Upper lobe of right lung (tissue), 1 donor: Measurements from ENCODE around the gene OAT. TPM values are rescaled to one million over a fixed set of nuclear protein-coding genes. Genes with fewer than 3 reads are reported as not detected.
A peak's percentile ranks its signal among the peaks of the same experiment; 100 is the strongest.

Experiments used
- ATAC-seq: fragments of 200-7000 bp; cut with Tn5 transposase; one replicate; pipeline ENCODE4 v1.9.1; 2020; ENCODE audit warnings: mild to moderate bottlenecking, moderate library complexity
- DNase-seq: peaks from one replicate; pipeline ENCODE4 v3.0.0-alpha.2; 2020
- H3K27ac ChIP-seq: fragments of 200-600 bp; one replicate; pipeline ENCODE4 v1.8.0; 2022
- H3K27me3 ChIP-seq: fragments of 200-600 bp; one replicate; pipeline ENCODE4 v1.8.0; 2022; ENCODE audit warnings: mild to moderate bottlenecking
- H3K36me3 ChIP-seq: fragments of 200-600 bp; one replicate; pipeline ENCODE4 v1.8.0; 2022
- H3K4me1 ChIP-seq: fragments of 200-600 bp; one replicate; pipeline ENCODE4 v1.8.0; 2022
- H3K4me3 ChIP-seq: fragments of 200-600 bp; one replicate; pipeline ENCODE4 v1.8.0; 2022; ENCODE audit warnings: mild to moderate bottlenecking
- H3K9me3 ChIP-seq: fragments of 200-600 bp; one replicate; pipeline ENCODE4 v1.8.0; 2022
- CTCF ChIP-seq: fragments of 200-600 bp; IDR thresholded peaks from one replicate; pipeline ENCODE4 v1.8.0; 2022; ENCODE audit warnings: antibody characterized with exemption
- intact Hi-C: fragments of 100-400 bp; cut with DNase I; formaldehyde crosslinking; loops from one replicate; pipeline ENCODE4 v1.11.0; 2022
- total RNA-seq: library from RNA; stranded (reverse); fragmentation: NEBNext Ultra II Directional; extraction: Animal tissue kit (Norgen Biotek cat#: 25700); gene quantifications from one replicate; pipeline ENCODE4 v1.2.1, GENCODE V29; 2021
- donor health status: DM: no; HTN: yes; CAD: no; lungs with severe emphysema.

The OAT gene
- total RNA-seq, 1 donor from 2014 or later = 55.2 TPM

DNA sequence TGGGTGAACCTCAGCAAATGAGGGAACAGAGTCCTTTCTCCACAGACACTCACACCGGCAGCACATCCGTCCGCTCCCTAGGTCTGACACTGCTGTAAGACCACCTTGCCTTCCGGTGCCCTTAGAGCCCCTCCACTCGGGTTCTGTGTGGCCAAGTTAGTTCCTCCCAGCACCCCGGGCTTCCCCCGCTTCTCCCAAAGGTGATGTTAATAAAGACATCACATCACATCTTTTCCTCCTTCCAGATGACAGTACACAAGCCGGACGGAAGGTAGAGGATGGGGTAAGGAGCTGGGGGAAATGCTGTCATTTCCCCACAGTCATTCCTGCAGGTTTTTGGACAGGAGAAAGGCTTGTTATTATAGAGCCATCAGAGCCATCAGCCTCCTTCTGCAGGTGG lies 42.3 kb downstream of the OAT start:
- Histone ChIP-seq H3K36me3 (no peaks in the 10 kb centered on the region), H3K27ac (no peak overlapping the region), H3K4me3 (no peak overlapping the region), H3K27me3 (peaks cover 7% of the 10 kb centered on the region), H3K4me1 (no peaks in the 10 kb centered on the region), H3K9me3 (no peaks in the 10 kb centered on the region)
- intact Hi-C loops = no loop called here
- no peak for TF ChIP-seq CTCF
- ATAC-seq (no peak), DNase-seq (peak; percentile 46)

- DNase-seq = no peak
- Histone ChIP-seq H3K9me3 (no peaks in the 10 kb centered on the region), H3K27ac (no peak overlapping the region), H3K4me1 (no peaks in the 10 kb centered on the region), H3K4me3 (no peak overlapping the region), H3K27me3 (no peaks in the 10 kb centered on the region), H3K36me3 (no peaks in the 10 kb centered on the region)
- intact Hi-C loops = no loop called here
- TF ChIP-seq CTCF = no peak
- ATAC-seq = no peak
Measured at GRCh38 chr10:124375691-124376090, 43.0 kb downstream of the OAT start.

GRCh38 chr10:124375353-124375614 lies 43.4 kb downstream of the OAT start:
- no peak for TF ChIP-seq CTCF
- intact Hi-C loops = no loop called here
- Histone ChIP-seq H3K27me3 (no peaks in the 10 kb centered on the region), H3K4me1 (no peaks in the 10 kb centered on the region), H3K9me3 (no peaks in the 10 kb centered on the region), H3K4me3 (no peak overlapping the region), H3K27ac (no peak overlapping the region), H3K36me3 (no peaks in the 10 kb centered on the region)
- DNase-seq (no peak), ATAC-seq (no peak)

DNA sequence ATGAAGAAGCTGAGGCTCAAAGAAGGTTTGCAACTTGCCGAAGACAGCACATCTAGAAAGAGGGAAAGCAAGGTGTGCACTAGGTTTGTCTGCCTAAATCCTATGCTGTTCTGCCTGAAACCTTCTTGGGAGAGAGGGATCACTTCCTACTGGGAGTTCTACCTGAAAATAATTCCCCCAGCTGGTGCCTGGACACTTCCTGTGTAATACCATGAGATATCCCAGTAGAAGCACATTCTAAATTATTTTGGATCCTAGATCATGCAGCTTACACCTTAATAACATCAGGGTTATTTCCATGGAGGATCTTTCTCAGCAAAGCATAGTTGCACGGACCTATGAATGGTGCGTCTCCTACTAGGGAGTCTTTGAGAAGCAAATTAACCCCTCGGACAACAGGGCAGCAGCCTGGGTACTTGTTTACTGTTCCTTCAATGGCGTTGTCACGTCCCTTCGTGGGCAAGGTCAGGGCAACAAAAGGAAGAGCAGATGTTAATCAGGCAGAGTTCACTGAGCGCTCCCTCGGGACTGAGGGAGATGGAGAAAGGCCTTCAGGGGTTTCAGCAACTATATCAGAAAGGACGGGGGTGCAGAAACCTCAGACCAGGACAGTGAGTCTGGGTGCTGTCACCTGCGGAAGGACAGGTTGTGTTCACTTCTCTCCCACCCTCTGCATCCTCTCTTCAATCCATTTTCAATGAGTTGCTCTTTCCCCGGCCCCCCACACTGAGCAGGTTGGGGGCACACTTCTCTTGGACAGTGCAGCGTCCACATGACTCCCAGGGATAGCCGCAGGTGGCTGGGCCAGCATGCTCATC lies 44.0 kb downstream of the OAT start:
- ATAC-seq (no peak), DNase-seq (no peak)
- no peak overlapping the region for H3K4me3 ChIP-seq
- no peak overlapping the region for H3K27ac ChIP-seq
- no peaks in the 10 kb centered on the region for H3K27me3 ChIP-seq
- no peak for TF ChIP-seq CTCF
- no peaks in the 10 kb centered on the region for H3K9me3 ChIP-seq
- intact Hi-C loops = no loop called here
- no peaks in the 10 kb centered on the region for H3K36me3 ChIP-seq
- H3K4me1 ChIP-seq = no peaks in the 10 kb centered on the region

DNA sequence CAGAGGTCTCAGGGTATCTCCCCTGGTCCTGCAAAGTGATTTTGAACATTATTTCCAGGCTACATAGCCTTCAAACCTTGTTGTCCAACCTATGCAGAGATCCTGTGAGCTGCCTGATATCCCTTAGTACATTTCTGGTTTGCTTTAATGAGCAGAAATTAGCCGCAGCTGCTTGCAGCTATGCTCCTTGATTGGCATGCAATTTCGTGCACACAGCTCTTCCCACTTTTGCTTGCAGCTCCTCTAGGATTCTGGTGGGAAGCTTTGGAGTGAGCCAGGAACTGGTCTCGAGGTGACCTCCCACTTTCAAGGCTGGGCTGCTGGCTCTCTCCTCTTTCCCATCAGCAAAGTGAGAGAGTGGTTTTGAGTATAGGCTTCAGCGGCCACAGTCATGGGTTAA lies 45.8 kb downstream of the OAT start:
- Histone ChIP-seq H3K27me3 (no peaks in the 10 kb centered on the region), H3K36me3 (no peaks in the 10 kb centered on the region), H3K4me1 (no peaks in the 10 kb centered on the region), H3K27ac (no peak overlapping the region), H3K4me3 (no peak overlapping the region), H3K9me3 (no peaks in the 10 kb centered on the region)
- DNase-seq (no peak), ATAC-seq (no peak)
- intact Hi-C loops = no loop called here
- TF ChIP-seq CTCF = no peak

DNA sequence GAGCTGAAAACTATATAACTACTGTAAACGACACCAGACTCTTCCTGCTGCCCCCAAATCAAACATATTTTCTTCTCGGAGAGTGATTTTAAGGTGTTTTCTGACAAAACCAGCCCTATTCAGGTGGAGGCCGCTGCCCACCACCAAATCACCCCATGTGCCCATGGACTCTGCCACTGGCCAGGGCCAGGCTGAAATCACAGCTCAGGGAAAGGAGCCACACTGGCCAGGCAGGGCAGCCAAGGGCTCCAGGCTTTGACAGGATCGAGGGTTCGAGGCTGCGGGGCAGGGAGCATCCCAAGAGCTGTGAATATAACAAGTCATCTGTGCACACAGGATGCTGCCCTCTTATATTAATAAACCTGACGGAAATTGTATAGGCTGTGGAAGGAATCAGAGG lies 48.3 kb downstream of the OAT start:
- intact Hi-C loops = no loop called here
- Histone ChIP-seq H3K9me3 (no peaks in the 10 kb centered on the region), H3K27ac (no peak overlapping the region), H3K4me1 (no peaks in the 10 kb centered on the region), H3K4me3 (no peak overlapping the region), H3K27me3 (no peaks in the 10 kb centered on the region), H3K36me3 (no peaks in the 10 kb centered on the region)
- no peak for TF ChIP-seq CTCF
- ATAC-seq = no peak
- DNase-seq = no peak
